Uterus (tissue), 4 donors: Measurements from ENCODE around the gene PIEZO2. TPM values are rescaled to one million over a fixed set of nuclear protein-coding genes. Genes with fewer than 3 reads are reported as not detected.

Source experiments
- DNase-seq, 2 donors: peaks; one replicate each; pipeline ENCODE4 v3.0.0-alpha.2; 2019 to 2020
- H3K27ac ChIP-seq, 2 donors: fragments of 200-600 bp; sonication (generic); 1 replicate in 1 of 2; 2 replicates in 1 of 2; pipeline ENCODE4 v1.5.1; 2016 to 2018
- H3K27me3 ChIP-seq, 2 donors: fragments of 200-600 bp; sonication (generic); one replicate each; pipeline ENCODE4 v1.5.1; 2018 to 2019; ENCODE audit warnings: control low read depth in 1 of 2
- H3K36me3 ChIP-seq, 2 donors: fragments of 200-600 bp; sonication (generic); one replicate each; pipeline ENCODE4 v1.5.1; 2019; ENCODE audit warnings: control low read depth in 1 of 2
- H3K4me1 ChIP-seq, 2 donors: fragments of 200-600 bp; sonication (generic); one replicate each; pipeline ENCODE4 v1.5.1; 2018 to 2019; ENCODE audit warnings: control low read depth in 1 of 2
- H3K4me3 ChIP-seq, 2 donors: fragments of 200-600 bp; sonication (generic); 1 replicate in 1 of 2; 2 replicates in 1 of 2; pipeline ENCODE4 v1.5.1; 2018 to 2019; ENCODE audit warnings: mild to moderate bottlenecking in 1 of 2
- H3K9me3 ChIP-seq, 2 donors: fragments of 200-600 bp; sonication (generic); one replicate each; pipeline ENCODE4 v1.5.1; 2019; ENCODE audit warnings: control low read depth in 1 of 2
- POLR2A ChIP-seq, 2 donors: fragments of 450-650 bp; IDR thresholded peaks; one replicate each; pipeline ENCODE4 v1.6.1; 2016; ENCODE audit warnings: antibody characterized with exemption in 2 of 2, mild to moderate bottlenecking in 1 of 2, moderate library complexity in 1 of 2
- intact Hi-C: fragments of 100-400 bp; cut with DNase I; formaldehyde crosslinking; loops from one replicate; pipeline ENCODE4 v1.15.1; 2023; ENCODE audit warnings: low total_unique reads
- total RNA-seq, 4 donors: library from RNA; depleted of rRNA in 3 of 4; stranded (reverse); fragments of >200 nt in 3 of 4; gene quantifications; one replicate each; pipeline versions ENCODE4 v1.1.0 to v1.2.4, GENCODE V29; 2014 to 2023
- TF ChIP-seq, protein P1 (sequence below), 4 experiments: fragments of 200-600 bp in 2 of 4; fragments of 450-650 bp in 2 of 4; sonication (generic) in 2 of 4; IDR thresholded peaks; one replicate each; pipeline ENCODE4 v1.5.1; 2016 to 2019; ENCODE audit warnings: antibody characterized with exemption in 4 of 4, mild to moderate bottlenecking in 2 of 4, moderate library complexity in 1 of 4
- donor health status: DM: yes; HTN: yes; CAD: no.

Gene PIEZO2
- total RNA-seq, 4 donors from 2014 or later = 1.8 to 42.8 (median 5.6) TPM

DNA sequence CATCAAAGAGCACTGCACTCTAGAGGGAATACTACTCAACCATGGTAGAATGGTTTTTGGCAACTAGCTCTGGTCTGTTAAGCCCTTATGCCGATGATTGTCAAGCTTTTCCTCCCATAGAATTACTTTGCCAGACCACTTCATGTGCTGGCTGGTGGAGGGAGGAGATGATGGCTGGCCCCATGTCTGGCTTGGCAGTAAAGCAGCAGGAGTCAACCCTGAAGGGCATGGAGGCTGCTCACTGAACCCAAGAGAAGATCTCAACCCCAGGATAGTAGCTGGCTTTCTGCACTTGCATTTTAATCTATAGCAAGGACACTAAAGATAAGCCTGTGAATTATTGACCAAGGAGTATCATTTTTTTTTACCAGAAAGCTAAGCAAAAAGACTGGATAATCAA is 309.9 kb downstream of the PIEZO2 start:
- no peak overlapping the region for H3K4me3 ChIP-seq
- H3K27me3 ChIP-seq = no peaks in the 10 kb centered on the region
- no peaks in the 10 kb centered on the region for H3K9me3 ChIP-seq
- H3K27ac ChIP-seq = no peak overlapping the region
- H3K36me3 ChIP-seq = no peaks in the 10 kb centered on the region
- TF ChIP-seq, protein P1, sequence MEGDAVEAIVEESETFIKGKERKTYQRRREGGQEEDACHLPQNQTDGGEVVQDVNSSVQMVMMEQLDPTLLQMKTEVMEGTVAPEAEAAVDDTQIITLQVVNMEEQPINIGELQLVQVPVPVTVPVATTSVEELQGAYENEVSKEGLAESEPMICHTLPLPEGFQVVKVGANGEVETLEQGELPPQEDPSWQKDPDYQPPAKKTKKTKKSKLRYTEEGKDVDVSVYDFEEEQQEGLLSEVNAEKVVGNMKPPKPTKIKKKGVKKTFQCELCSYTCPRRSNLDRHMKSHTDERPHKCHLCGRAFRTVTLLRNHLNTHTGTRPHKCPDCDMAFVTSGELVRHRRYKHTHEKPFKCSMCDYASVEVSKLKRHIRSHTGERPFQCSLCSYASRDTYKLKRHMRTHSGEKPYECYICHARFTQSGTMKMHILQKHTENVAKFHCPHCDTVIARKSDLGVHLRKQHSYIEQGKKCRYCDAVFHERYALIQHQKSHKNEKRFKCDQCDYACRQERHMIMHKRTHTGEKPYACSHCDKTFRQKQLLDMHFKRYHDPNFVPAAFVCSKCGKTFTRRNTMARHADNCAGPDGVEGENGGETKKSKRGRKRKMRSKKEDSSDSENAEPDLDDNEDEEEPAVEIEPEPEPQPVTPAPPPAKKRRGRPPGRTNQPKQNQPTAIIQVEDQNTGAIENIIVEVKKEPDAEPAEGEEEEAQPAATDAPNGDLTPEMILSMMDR (IDR thresholded peaks at IDR 0.05) = no peak
- no peak for TF ChIP-seq POLR2A (IDR thresholded peaks at IDR 0.05)
- H3K4me1 ChIP-seq = no peaks in the 10 kb centered on the region
- no peak for DNase-seq
- intact Hi-C loops = no loop called here

DNA sequence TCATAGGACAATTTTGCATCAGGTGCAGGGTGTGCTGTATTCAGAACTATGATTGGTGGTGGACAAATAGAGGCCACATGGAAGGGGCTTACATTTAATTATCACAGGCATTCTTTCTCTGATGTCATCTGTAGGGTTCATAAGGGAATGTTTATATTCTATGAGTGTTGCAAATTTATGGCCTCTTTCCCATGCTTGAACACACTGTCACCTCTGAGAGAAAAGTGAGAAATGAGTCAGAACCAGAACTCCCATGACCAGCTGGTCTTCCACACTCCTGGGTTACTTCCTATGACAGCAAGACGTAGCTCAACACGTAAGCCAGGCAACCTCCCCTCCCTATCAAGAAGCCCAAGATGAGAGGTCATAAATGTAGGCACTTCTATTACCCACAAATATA is 310.8 kb downstream of the PIEZO2 start:
- Histone ChIP-seq H3K9me3 (no peaks in the 10 kb centered on the region), H3K4me3 (no peak overlapping the region), H3K4me1 (no peaks in the 10 kb centered on the region), H3K27me3 (no peaks in the 10 kb centered on the region), H3K36me3 (no peaks in the 10 kb centered on the region), H3K27ac (no peak overlapping the region)
- DNase-seq = no peak
- TF ChIP-seq, protein P1 (IDR thresholded peaks at IDR 0.05) = no peak
- no peak for TF ChIP-seq POLR2A (IDR thresholded peaks at IDR 0.05)
- intact Hi-C loops = no loop called here

DNA sequence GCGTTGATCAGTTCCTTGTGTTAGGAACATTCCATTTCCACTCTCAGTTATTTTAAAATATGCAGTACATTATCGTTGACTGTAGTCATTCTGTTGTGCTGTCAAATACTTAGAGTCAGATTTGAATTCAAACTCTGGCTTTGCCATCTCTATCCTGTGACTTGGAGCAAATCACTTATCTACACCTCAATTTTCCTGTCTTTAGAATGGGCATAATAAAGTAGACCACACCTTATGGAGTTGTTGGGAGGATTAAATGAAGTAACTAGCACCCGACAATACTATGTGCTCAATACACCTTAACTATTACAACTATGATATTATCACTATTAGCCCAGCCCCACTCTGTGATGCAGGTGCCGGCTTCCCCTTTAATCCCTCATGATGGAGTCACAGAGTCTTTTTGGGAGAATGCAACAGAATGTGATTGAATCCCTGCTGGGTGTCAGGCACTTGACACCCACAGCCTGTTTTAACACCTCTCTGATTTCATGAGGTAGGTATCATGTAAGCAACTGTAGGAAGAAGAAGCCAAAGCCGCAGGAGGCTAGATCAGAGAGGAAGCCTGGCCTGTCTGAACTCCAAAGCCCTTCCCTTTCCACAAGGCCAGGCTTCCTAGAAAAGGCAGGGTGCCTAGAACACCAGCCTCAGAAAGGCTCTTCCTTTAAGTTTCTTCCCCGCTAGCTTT is 315.1 kb downstream of the PIEZO2 start:
- Histone ChIP-seq H3K27me3 (no peaks in the 10 kb centered on the region), H3K36me3 (no peaks in the 10 kb centered on the region), H3K4me3 (no peak overlapping the region), H3K9me3 (no peaks in the 10 kb centered on the region), H3K4me1 (no peaks in the 10 kb centered on the region), H3K27ac (no peak overlapping the region)
- intact Hi-C loops = no loop called here
- DNase-seq = no peak
- no peak for TF ChIP-seq POLR2A (IDR thresholded peaks at IDR 0.05)
- TF ChIP-seq, protein P1 (IDR thresholded peaks at IDR 0.05) = no peak

DNA sequence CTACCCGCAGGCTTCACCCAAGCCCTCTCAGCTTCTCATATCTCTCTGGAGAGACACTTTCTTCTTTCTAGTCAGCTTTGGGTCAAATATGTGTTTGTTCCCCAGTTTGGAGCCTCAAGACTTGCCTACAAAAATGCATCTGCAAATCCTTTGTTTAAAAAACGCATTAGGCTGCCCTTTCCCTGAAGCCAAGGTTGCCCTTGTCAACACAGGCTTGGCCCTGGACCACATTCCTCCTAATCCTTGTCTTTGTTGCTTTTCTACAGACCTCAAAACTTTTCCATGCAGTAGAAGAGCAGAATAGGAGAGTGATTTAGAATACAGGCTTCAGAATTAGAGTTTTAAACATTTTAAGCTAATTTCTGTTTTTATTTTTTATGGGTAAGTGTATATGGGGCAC is 315.7 kb downstream of the PIEZO2 start:
- Histone ChIP-seq H3K27me3 (no peaks in the 10 kb centered on the region), H3K4me3 (no peak overlapping the region), H3K36me3 (no peaks in the 10 kb centered on the region), H3K9me3 (no peaks in the 10 kb centered on the region), H3K4me1 (no peaks in the 10 kb centered on the region), H3K27ac (no peak overlapping the region)
- DNase-seq = no peak
- intact Hi-C loops = no loop called here
- TF ChIP-seq POLR2A (IDR thresholded peaks at IDR 0.05) = no peak
- TF ChIP-seq, protein P1 (IDR thresholded peaks at IDR 0.05) = no peak

DNA sequence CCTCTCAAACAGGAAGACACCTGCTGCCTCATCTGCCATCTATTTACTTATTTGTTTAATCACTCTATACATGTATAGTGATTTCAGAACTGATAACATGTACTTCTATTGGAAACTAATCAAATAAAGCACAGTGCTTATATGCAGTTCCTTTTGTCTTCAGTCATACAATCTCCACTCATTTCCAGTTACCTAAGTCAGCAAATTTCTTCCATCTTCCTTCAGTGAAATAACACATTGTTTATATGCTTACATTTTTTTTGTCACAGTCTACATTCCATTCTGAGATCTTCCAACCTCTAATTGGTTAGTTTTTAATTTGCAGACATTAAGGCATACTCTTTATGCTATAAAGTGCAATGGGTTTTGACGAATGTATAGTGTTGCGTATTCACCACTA is 323.0 kb downstream of the PIEZO2 start:
- Histone ChIP-seq H3K36me3 (no peaks in the 10 kb centered on the region), H3K27me3 (no peaks in the 10 kb centered on the region), H3K27ac (no peak overlapping the region), H3K9me3 (no peaks in the 10 kb centered on the region), H3K4me3 (no peak overlapping the region), H3K4me1 (no peaks in the 10 kb centered on the region)
- intact Hi-C loops = no loop called here
- no peak for DNase-seq
- TF ChIP-seq POLR2A (IDR thresholded peaks at IDR 0.05) = no peak
- TF ChIP-seq, protein P1 (IDR thresholded peaks at IDR 0.05) = no peak
